ENCODE results near the gene CLCN5.

CLCN5 gene

GRCh38 chrX:49951524-49952193 is 29.3 kb downstream of the CLCN5 start:
- TF ChIP-seq NFIC (IDR thresholded peaks at IDR 0.05): no peak
- TF ChIP-seq FOXM1 (IDR thresholded peaks at IDR 0.05; ENCODE audit: borderline replicate concordance, low read depth): no peak
- no peak for TF ChIP-seq MAX (IDR thresholded peaks at IDR 0.05)
- no peak for TF ChIP-seq REST (IDR thresholded peaks at IDR 0.05; ENCODE audit: low read depth)
- TF ChIP-seq TEAD4 (IDR thresholded peaks at IDR 0.05): no peak
- no peak for TF ChIP-seq EGR1 (IDR thresholded peaks at IDR 0.05)
- TF ChIP-seq USF1 (IDR thresholded peaks at IDR 0.05): no peak
- no peak for TF ChIP-seq YY1 (IDR thresholded peaks at IDR 0.05; ENCODE audit: low read depth)
- TF ChIP-seq TCF12 (IDR thresholded peaks at IDR 0.05; ENCODE audit: low read depth): no peak
- no peak for TF ChIP-seq ZBTB7A (IDR thresholded peaks at IDR 0.05; ENCODE audit: low read depth)
- TF ChIP-seq EP300 (IDR thresholded peaks at IDR 0.05; ENCODE audit: borderline replicate concordance): no peak
- no peak for TF ChIP-seq RAD21 (IDR thresholded peaks at IDR 0.05; ENCODE audit: low read depth)
- no peak for TF ChIP-seq CEBPB (IDR thresholded peaks at IDR 0.05)

- TF ChIP-seq FOXM1 (IDR thresholded peaks at IDR 0.05; ENCODE audit: borderline replicate concordance, low read depth): no peak
- TF ChIP-seq REST (IDR thresholded peaks at IDR 0.05; ENCODE audit: low read depth): no peak
- TF ChIP-seq CREB1 (IDR thresholded peaks at IDR 0.05; ENCODE audit: low read depth): no peak
Observed at GRCh38 chrX:49956313-49956712, 33.9 kb downstream of the CLCN5 start.

- TF ChIP-seq TAF1 (IDR thresholded peaks at IDR 0.05; ENCODE audit: low read depth) (no peak), RAD21 (IDR thresholded peaks at IDR 0.05; ENCODE audit: low read depth) (no peak), ZBTB7A (IDR thresholded peaks at IDR 0.05; ENCODE audit: low read depth) (no peak), EGR1 (IDR thresholded peaks at IDR 0.05) (no peak), FOXM1 (IDR thresholded peaks at IDR 0.05; ENCODE audit: borderline replicate concordance, low read depth) (no peak), CREB1 (IDR thresholded peaks at IDR 0.05; ENCODE audit: low read depth) (no peak), REST (IDR thresholded peaks at IDR 0.05; ENCODE audit: low read depth) (no peak), EP300 (IDR thresholded peaks at IDR 0.05; ENCODE audit: borderline replicate concordance) (no peak)
Observed at GRCh38 chrX:49958727-49959485, 36.5 kb downstream of the CLCN5 start.

GRCh38 chrX:49959602-49960001 is 37.2 kb downstream of the CLCN5 start:
- no peak for TF ChIP-seq CREB1 (IDR thresholded peaks at IDR 0.05; ENCODE audit: low read depth)
- TF ChIP-seq TAF1 (IDR thresholded peaks at IDR 0.05; ENCODE audit: low read depth): no peak
- no peak for TF ChIP-seq USF1 (IDR thresholded peaks at IDR 0.05)
- no peak for TF ChIP-seq TCF12 (IDR thresholded peaks at IDR 0.05; ENCODE audit: low read depth)
- TF ChIP-seq NFIC (IDR thresholded peaks at IDR 0.05): no peak
- TF ChIP-seq EGR1 (IDR thresholded peaks at IDR 0.05): no peak
- no peak for TF ChIP-seq RAD21 (IDR thresholded peaks at IDR 0.05; ENCODE audit: low read depth)
- no peak for TF ChIP-seq FOXM1 (IDR thresholded peaks at IDR 0.05; ENCODE audit: borderline replicate concordance, low read depth)
- no peak for TF ChIP-seq MAX (IDR thresholded peaks at IDR 0.05)
- TF ChIP-seq EP300 (IDR thresholded peaks at IDR 0.05; ENCODE audit: borderline replicate concordance): no peak
- TF ChIP-seq CEBPB (IDR thresholded peaks at IDR 0.05): no peak
- TF ChIP-seq YY1 (IDR thresholded peaks at IDR 0.05; ENCODE audit: low read depth): no peak
- no peak for TF ChIP-seq REST (IDR thresholded peaks at IDR 0.05; ENCODE audit: low read depth)
- TF ChIP-seq TEAD4 (IDR thresholded peaks at IDR 0.05): no peak
- TF ChIP-seq ZBTB7A (IDR thresholded peaks at IDR 0.05; ENCODE audit: low read depth): no peak
